Measurements from ENCODE around the gene LIN7B. TPM values are rescaled to one million over a fixed set of nuclear protein-coding genes. Genes with fewer than 3 reads are reported as not detected.

The LIN7B gene
- total and polyA plus RNA-seq, 2 of the 8 experiments (the other 6 are each of a cell fraction or from before 2014, with no cell fraction given) = 4.1 to 4.2 TPM

DNA sequence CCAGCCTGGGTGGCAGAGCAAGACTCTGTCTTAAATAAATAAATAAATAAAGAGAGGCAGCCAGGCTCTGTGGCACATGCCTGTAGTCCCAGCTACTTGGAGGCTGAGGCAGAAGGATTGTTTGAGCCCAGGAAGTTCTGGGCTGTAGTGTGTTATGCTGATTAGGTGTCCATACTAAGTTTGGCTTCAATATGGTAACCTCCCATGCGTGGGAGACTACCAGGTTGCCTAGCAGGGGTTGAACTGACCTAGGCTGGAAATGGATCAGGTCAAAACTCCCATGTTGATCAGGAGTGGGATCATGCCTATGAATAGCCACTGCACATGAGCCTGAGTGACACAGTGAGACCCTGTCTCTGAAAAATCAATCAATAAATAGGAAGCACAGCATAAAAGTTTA lies 32.9 kb upstream of the LIN7B start:
- no peak overlapping the region for H4K91ac ChIP-seq (replicated peaks; ENCODE audit: insufficient read length, low read length)
- no peak overlapping the region for H3K27ac ChIP-seq (ENCODE audit: low read depth, low read length)
- FAIRE-seq (no peak), DNase-seq (ENCODE audit: low read depth in 1 of 2, low spot score in 2 of 2) (no peak)
- no peak overlapping the region for H2BK20ac ChIP-seq (ENCODE audit: low read length)
- no peak overlapping the region for H2BK15ac ChIP-seq (ENCODE audit: low read length)
- H4K20me1 ChIP-seq (replicated peaks in 1 of 2; ENCODE audit: control insufficient read depth in 1 of 2, insufficient read depth in 2 of 2, low read length in 2 of 2) = peaks cover 1 to 2% of the 10 kb centered on the region in 2 experiments
- H3K14ac ChIP-seq (ENCODE audit: insufficient read length) = no peak overlapping the region
- H3K27me3 ChIP-seq (replicated peaks in 1 of 4; ENCODE audit: control insufficient read depth in 3 of 4, extremely low read depth in 1 of 4, insufficient read depth in 3 of 4, low read length in 3 of 4) = peaks cover 0 to 3% (median 0%) of the 10 kb centered on the region in 4 experiments; a peak in 1 of 7 replicates
- no peak overlapping the region for H3K18ac ChIP-seq (ENCODE audit: extremely low read depth, low read length)
- no peak overlapping the region for H3K4ac ChIP-seq (replicated peaks; ENCODE audit: insufficient read length, low read depth, low read length)
- H3K4me1 ChIP-seq (replicated peaks in 1 of 4; ENCODE audit: control insufficient read depth in 3 of 4, insufficient read depth in 4 of 4, low read length in 3 of 4) = peaks cover under 1 to 2% (median 1%) of the 10 kb centered on the region in 4 experiments
- H3K9me3 ChIP-seq (ENCODE audit: insufficient read depth in 2 of 2, low read depth in 1 of 2, low read length in 1 of 2) = no peaks in the 10 kb centered on the region
- CTCF ChIA-PET (ENCODE audit: partially characterized antibody) = interaction anchor here (0.9 to 2.2 kb wide), 4 partner anchors 7 to 117 kb away, joined by 4 to 6 read pairs (median 5); no protein-coding TSS in a partner anchor
- no peak overlapping the region for H3K23ac ChIP-seq (ENCODE audit: insufficient read length)
- peaks cover 7 to 8% of the 10 kb centered on the region in 2 experiments for H3K79me2 ChIP-seq (ENCODE audit: control insufficient read depth in 1 of 2, insufficient read depth in 2 of 2, low read length in 2 of 2)
- no peak overlapping the region for H2BK5ac ChIP-seq (ENCODE audit: low read depth, low read length)
- H3K36me3 ChIP-seq (ENCODE audit: control insufficient read depth in 2 of 4, insufficient read depth in 4 of 4, low read length in 3 of 4) = peaks cover 0 to under 1% (median 0%) of the 10 kb centered on the region in 4 experiments; a peak in 1 of 8 replicates
- H4K8ac ChIP-seq (ENCODE audit: extremely low read depth, insufficient read depth, low read length) = no peak overlapping the region
- no peak overlapping the region for H3K4me3 ChIP-seq (ENCODE audit: extremely low read depth in 1 of 4, insufficient read depth in 2 of 4, low read depth in 3 of 4, low read length in 4 of 4)
- 90% methylated on average over 1 of the region's 1 CpG; no CpG with 5 or more reads in 1 of the 2 experiments for WGBS, 2 experiments (ENCODE audit: extremely low coverage in 1 of 2, insufficient coverage in 1 of 2, insufficient read length in 1 of 2, insufficient replicate concordance in 2 of 2, low coverage in 1 of 2, low lambda C conversion rate in 2 of 2, missing lambda C conversion rate in 1 of 2)
- POLR2A ChIA-PET (ENCODE audit: partially characterized antibody) = no interaction called here
- H3K79me1 ChIP-seq (ENCODE audit: low read depth, low read length) = no peaks in the 10 kb centered on the region
- no peak overlapping the region for H2BK120ac ChIP-seq (replicated peaks; ENCODE audit: low read depth, low read length)
- no peak overlapping the region for H2AFZ ChIP-seq (ENCODE audit: low read length)
- no peak overlapping the region for H3K56ac ChIP-seq (replicated peaks; ENCODE audit: insufficient read length, low read depth, low read length)
- no peak overlapping the region for H3K9ac ChIP-seq (replicated peaks in 1 of 4; ENCODE audit: extremely low read depth in 1 of 4, low read depth in 3 of 4, low read length in 3 of 4)
- H3K23me2 ChIP-seq (ENCODE audit: low read depth, low read length) = peaks cover 12% of the 10 kb centered on the region; the same call in 1 of the 2 replicates
- H3K4me2 ChIP-seq (ENCODE audit: insufficient read depth in 1 of 2, low read depth in 2 of 2, low read length in 2 of 2) = no peak overlapping the region
- no peak overlapping the region for H4K5ac ChIP-seq (ENCODE audit: insufficient read length, low read depth, low read length)
- H2AK5ac ChIP-seq (ENCODE audit: low read depth, low read length) = no peak overlapping the region
- no peak overlapping the region for H2BK12ac ChIP-seq (ENCODE audit: low read depth, low read length)
- TF ChIP-seq ASH2L (IDR thresholded peaks at IDR 0.05; ENCODE audit: low read length) (no peak), JUND (IDR thresholded peaks at IDR 0.05; ENCODE audit: low read length) (no peak), E2F6 (IDR thresholded peaks at IDR 0.05) (no peak), JUN (IDR thresholded peaks at IDR 0.05; ENCODE audit: low read depth, low read length) (no peak), SIRT6 (IDR thresholded peaks at IDR 0.05; ENCODE audit: low read length) (no peak), BCL11A (IDR thresholded peaks at IDR 0.05; ENCODE audit: low read depth in 2 of 2, low read length in 2 of 2) (no peak), SRF (IDR thresholded peaks at IDR 0.05; ENCODE audit: low read depth, low read length) (no peak), CREB1 (IDR thresholded peaks at IDR 0.05) (no peak), NRF1 (IDR thresholded peaks at IDR 0.05; ENCODE audit: low read depth, low read length) (no peak), KDM5A (IDR thresholded peaks at IDR 0.05; ENCODE audit: low read length) (no peak), SP1 (IDR thresholded peaks at IDR 0.05; ENCODE audit: low read depth, low read length) (no peak), CTBP2 (IDR thresholded peaks at IDR 0.05; ENCODE audit: borderline replicate concordance, insufficient read depth, insufficient read length, low read length) (no peak), TEAD4 (IDR thresholded peaks at IDR 0.05; ENCODE audit: low read depth, low read length) (no peak), RNF2 (IDR thresholded peaks at IDR 0.05; ENCODE audit: borderline replicate concordance, low read depth, low read length, missing control alignments, poor library complexity, severe bottlenecking) (no peak), EGR1 (IDR thresholded peaks at IDR 0.05; ENCODE audit: borderline replicate concordance, low read depth, low read length) (no peak)
